ENCODE data around the gene DHRS4L2.
"Not testable (repeated sequence)": the region's sequence is repeated elsewhere in the genome, so short reads cannot be mapped to it uniquely, and the experiment has no call there.

GRCh38 chr14:24018978-24019377 lies 30.2 kb downstream of the DHRS4L2 start:
- not testable (repeated sequence) for TF ChIP-seq ZNF274 (IDR thresholded peaks at IDR 0.05; ENCODE audit: low read depth, low read length); YY1 (IDR thresholded peaks at IDR 0.05; ENCODE audit: insufficient read depth, insufficient read length); SUZ12 (IDR thresholded peaks at IDR 0.05; ENCODE audit: extremely low read depth, insufficient read depth, insufficient read length)
